A549 (cell line): ENCODE measurements around the gene TFDP1.

ENCODE experiments used
- BHLHE40 ChIP-seq: IDR thresholded peaks from 2 replicates; pipeline ENCODE4 v1.6.1; 2012; ENCODE audit warnings: low read depth, low read length, inconsistent platforms
- CHD2 ChIP-seq: fragments of 150-350 bp; IDR thresholded peaks from 2 replicates; pipeline ENCODE4 v1.6.1; 2014; ENCODE audit warnings: low read length; ENCODE audit not compliant: partially characterized antibody
- CTCF ChIP-seq: fragments of >200 bp; sonication (Bioruptor Twin); formaldehyde crosslinking; IDR thresholded peaks from 3 replicates; pipeline ENCODE4 v1.5.1; 2016
- E2F6 ChIP-seq: IDR thresholded peaks from 2 replicates; pipeline ENCODE4 v1.6.1; 2012; ENCODE audit warnings: low read depth, borderline replicate concordance
- FOSL2 ChIP-seq, 2 experiments: fragments of 450-650 bp in 1 of 2; fragments of >200 bp in 1 of 2; sonication (Bioruptor Twin) in 1 of 2; formaldehyde crosslinking; IDR thresholded peaks; 2 replicates each; pipeline versions ENCODE4 v1.5.0 to v1.6.1; 2016 to 2020; ENCODE audit warnings: mild to moderate bottlenecking in 1 of 2, moderate library complexity in 1 of 2
- HMGXB4 ChIP-seq: fragments of 250-450 bp; sonication (Bioruptor Pico); IDR thresholded peaks from 2 replicates; pipeline ENCODE4 v1.5.0; 2021; ENCODE audit warnings: mild to moderate bottlenecking, moderate library complexity, borderline replicate concordance
- KDM1A ChIP-seq: fragments of 200-600 bp; sonication (generic); IDR thresholded peaks from 2 replicates; pipeline ENCODE4 v1.6.1; 2016; ENCODE audit warnings: low read depth, mild to moderate bottlenecking
- POLR2A ChIP-seq: IDR thresholded peaks from 2 replicates; pipeline ENCODE4 v1.6.1; 2012; ENCODE audit warnings: mild to moderate bottlenecking, low read length
- RCOR1 ChIP-seq: fragments of 150-350 bp; IDR thresholded peaks from 2 replicates; pipeline ENCODE4 v1.6.1; 2014; ENCODE audit warnings: antibody characterized with exemption, low read length, low read depth
- RNF2 ChIP-seq: fragments of 200-600 bp; sonication (generic); IDR thresholded peaks from 2 replicates; pipeline ENCODE4 v1.6.1; 2016; ENCODE audit warnings: low read depth, mild to moderate bottlenecking, antibody characterized with exemption, moderate library complexity, borderline replicate concordance
- ZFP36 ChIP-seq: fragments of 450-650 bp; IDR thresholded peaks from 2 replicates; pipeline ENCODE4 v1.6.1; 2014; ENCODE audit warnings: borderline replicate concordance; ENCODE audit not compliant: partially characterized antibody
- TF ChIP-seq, protein P1 (sequence below): fragments of 200-600 bp; sonication (generic); IDR thresholded peaks from 2 replicates; pipeline ENCODE4 v1.6.1; 2016; ENCODE audit warnings: antibody characterized with exemption, mild to moderate bottlenecking, moderate library complexity

DNA sequence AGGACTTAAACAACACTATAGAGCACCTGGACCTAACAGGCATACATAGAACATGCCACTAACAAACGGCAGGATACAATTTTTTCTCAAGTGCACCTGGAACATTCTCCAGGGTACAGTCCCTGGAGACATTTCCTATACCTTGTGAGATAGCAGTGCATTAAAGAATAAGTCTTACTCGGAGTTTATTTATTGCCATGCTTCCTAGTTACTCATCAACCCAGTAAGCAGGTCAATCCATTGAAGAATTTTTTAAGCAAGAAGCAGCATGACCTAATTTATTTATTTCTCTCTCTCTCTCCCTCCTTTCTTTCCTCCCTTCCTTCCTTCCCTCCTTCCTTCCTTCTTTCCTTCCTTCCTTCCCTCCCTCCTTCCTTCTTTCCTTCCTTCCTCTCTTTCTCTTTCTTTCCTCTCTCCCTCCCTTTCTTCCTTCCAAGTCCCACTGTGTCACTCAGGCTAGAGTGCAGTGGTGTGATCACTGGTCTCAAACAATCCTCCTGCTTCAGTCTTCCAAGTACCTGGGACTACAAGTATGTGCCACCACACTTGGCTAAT lies 6.6 kb upstream of the TFDP1 start:
- no peak for TF ChIP-seq CTCF
- no peak for TF ChIP-seq POLR2A
- no peak for TF ChIP-seq BHLHE40
- TF ChIP-seq E2F6: no peak
- no peak for TF ChIP-seq RNF2
- TF ChIP-seq HMGXB4: no peak
- TF ChIP-seq CHD2: no peak
- no peak for TF ChIP-seq ZFP36
- TF ChIP-seq KDM1A: no peak
- no peak for TF ChIP-seq FOSL2 (IDR thresholded peaks at IDR 0.05)
- TF ChIP-seq FOSL2 (CRISPR knock-in tag; IDR thresholded peaks at IDR 0.05): no peak
- TF ChIP-seq, protein P1, sequence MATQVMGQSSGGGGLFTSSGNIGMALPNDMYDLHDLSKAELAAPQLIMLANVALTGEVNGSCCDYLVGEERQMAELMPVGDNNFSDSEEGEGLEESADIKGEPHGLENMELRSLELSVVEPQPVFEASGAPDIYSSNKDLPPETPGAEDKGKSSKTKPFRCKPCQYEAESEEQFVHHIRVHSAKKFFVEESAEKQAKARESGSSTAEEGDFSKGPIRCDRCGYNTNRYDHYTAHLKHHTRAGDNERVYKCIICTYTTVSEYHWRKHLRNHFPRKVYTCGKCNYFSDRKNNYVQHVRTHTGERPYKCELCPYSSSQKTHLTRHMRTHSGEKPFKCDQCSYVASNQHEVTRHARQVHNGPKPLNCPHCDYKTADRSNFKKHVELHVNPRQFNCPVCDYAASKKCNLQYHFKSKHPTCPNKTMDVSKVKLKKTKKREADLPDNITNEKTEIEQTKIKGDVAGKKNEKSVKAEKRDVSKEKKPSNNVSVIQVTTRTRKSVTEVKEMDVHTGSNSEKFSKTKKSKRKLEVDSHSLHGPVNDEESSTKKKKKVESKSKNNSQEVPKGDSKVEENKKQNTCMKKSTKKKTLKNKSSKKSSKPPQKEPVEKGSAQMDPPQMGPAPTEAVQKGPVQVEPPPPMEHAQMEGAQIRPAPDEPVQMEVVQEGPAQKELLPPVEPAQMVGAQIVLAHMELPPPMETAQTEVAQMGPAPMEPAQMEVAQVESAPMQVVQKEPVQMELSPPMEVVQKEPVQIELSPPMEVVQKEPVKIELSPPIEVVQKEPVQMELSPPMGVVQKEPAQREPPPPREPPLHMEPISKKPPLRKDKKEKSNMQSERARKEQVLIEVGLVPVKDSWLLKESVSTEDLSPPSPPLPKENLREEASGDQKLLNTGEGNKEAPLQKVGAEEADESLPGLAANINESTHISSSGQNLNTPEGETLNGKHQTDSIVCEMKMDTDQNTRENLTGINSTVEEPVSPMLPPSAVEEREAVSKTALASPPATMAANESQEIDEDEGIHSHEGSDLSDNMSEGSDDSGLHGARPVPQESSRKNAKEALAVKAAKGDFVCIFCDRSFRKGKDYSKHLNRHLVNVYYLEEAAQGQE: no peak
- TF ChIP-seq RCOR1: no peak
